GM21576 (cell line): Measurements from ENCODE around the gene S100A7A.

Experiments
- ATAC-seq: cut with Tn5 transposase; IDR thresholded peaks from one replicate; pipeline ENCODE4 v1.9.1; 2021; ENCODE audit warnings: mild to moderate bottlenecking, moderate library complexity; ENCODE audit not compliant: unreplicated experiment

Gene S100A7A

GRCh38 chr1:153415850-153416570, at the start of gene S100A7A:
Gene S100A7A (plus strand): TSS chr1:153416520. CDS start chr1:153418083, 1,563 bp downstream.
- no peak for ATAC-seq

GRCh38 chr1:153367090-153367489, 49.2 kb upstream of the S100A7A start:
- ATAC-seq: no peak

GRCh38 chr1:153368495-153368894, 47.8 kb upstream of the S100A7A start:
- no peak for ATAC-seq

- no peak for ATAC-seq
Observed at GRCh38 chr1:153370146-153370545, 46.2 kb upstream of the S100A7A start.

GRCh38 chr1:153371231-153371630, 45.1 kb upstream of the S100A7A start:
- no peak for ATAC-seq

- no peak for ATAC-seq
Observed at GRCh38 chr1:153372571-153372970, 43.7 kb upstream of the S100A7A start.

- ATAC-seq: no peak
Observed at GRCh38 chr1:153374071-153374470, 42.2 kb upstream of the S100A7A start.

- ATAC-seq: no peak
Observed at GRCh38 chr1:153375511-153375910, 40.8 kb upstream of the S100A7A start, which contains the start of gene S100A12. Gene S100A12 (minus strand): TSS chr1:153375621. CDS start chr1:153374592, 1,029 bp downstream.

- ATAC-seq: no peak
Observed at GRCh38 chr1:153379591-153379990, 36.7 kb upstream of the S100A7A start.

- no peak for ATAC-seq
Observed at GRCh38 chr1:153380711-153381110, 35.6 kb upstream of the S100A7A start.

- no peak for ATAC-seq
Observed at GRCh38 chr1:153384958-153385580, 31.3 kb upstream of the S100A7A start.

GRCh38 chr1:153386500-153386901, 29.8 kb upstream of the S100A7A start:
- no peak for ATAC-seq

GRCh38 chr1:153387001-153387400, 29.3 kb upstream of the S100A7A start:
- no peak for ATAC-seq

GRCh38 chr1:153387785-153388184, 28.5 kb upstream of the S100A7A start:
- no peak for ATAC-seq

- ATAC-seq: no peak
Observed at GRCh38 chr1:153389401-153389800, 26.9 kb upstream of the S100A7A start.

- no peak for ATAC-seq
Observed at GRCh38 chr1:153389973-153390879, 26.1 kb upstream of the S100A7A start.

GRCh38 chr1:153390938-153391710, 25.2 kb upstream of the S100A7A start, which contains the start of gene S100A8:
Gene S100A8 (minus strand): TSS chr1:153391073. CDS start chr1:153390535, 538 bp downstream.
- ATAC-seq: no peak

- no peak for ATAC-seq
Observed at GRCh38 chr1:153392258-153392657, 24.1 kb upstream of the S100A7A start.

- no peak for ATAC-seq
Observed at GRCh38 chr1:153392822-153393221, 23.5 kb upstream of the S100A7A start.

- no peak for ATAC-seq
Observed at GRCh38 chr1:153393926-153394325, 22.4 kb upstream of the S100A7A start.
